GM12892 (cell line): Measurements from ENCODE around the gene SLC38A1.

Experiments used
- POLR2A ChIP-seq: IDR thresholded peaks from 2 replicates; pipeline ENCODE4 v1.6.1; 2011; ENCODE audit warnings: low read depth, low read length, control low read depth
- POLR2AphosphoS5 ChIP-seq: IDR thresholded peaks from 2 replicates; pipeline ENCODE4 v1.6.1; 2011; ENCODE audit warnings: low read depth, low read length, control low read depth
- TAF1 ChIP-seq: IDR thresholded peaks from 2 replicates; pipeline ENCODE4 v1.6.1; 2011; ENCODE audit warnings: low read depth, mild to moderate bottlenecking, control low read depth, low read length, borderline replicate concordance

- TF ChIP-seq TAF1 (no peak), POLR2AphosphoS5 (peak; percentile 41; the same call in 1 of the 2 replicates), POLR2A (no peak)
Measured at GRCh38 chr12:46185686-46186085, 83.2 kb downstream of the SLC38A1 start.
